IMR-90 (cell line): Measurements from ENCODE around the gene PCP2.

Source experiments
- BHLHE40 ChIP-seq: fragments of 150-350 bp; IDR thresholded peaks from 2 replicates; pipeline ENCODE4 v1.6.1; 2016; ENCODE audit warnings: mild to moderate bottlenecking, low read depth, low read length
- CEBPB ChIP-seq: IDR thresholded peaks from 2 replicates; pipeline ENCODE4 v1.6.1; 2012; ENCODE audit warnings: low read depth, low read length, improper control_type of control experiment
- CHD1 ChIP-seq: IDR thresholded peaks from 2 replicates; pipeline ENCODE4 v1.6.1; 2012; ENCODE audit warnings: low read depth, low read length, improper control_type of control experiment
- MAFK ChIP-seq: IDR thresholded peaks from 2 replicates; pipeline ENCODE4 v1.6.1; 2012; ENCODE audit warnings: low read depth, low read length, improper control_type of control experiment
- MAZ ChIP-seq: IDR thresholded peaks from 2 replicates; pipeline ENCODE4 v1.6.1; 2012; ENCODE audit warnings: low read depth, mild to moderate bottlenecking, low read length, improper control_type of control experiment, moderate library complexity, borderline replicate concordance
- MXI1 ChIP-seq: IDR thresholded peaks from 2 replicates; pipeline ENCODE4 v1.6.1; 2012; ENCODE audit warnings: low read depth, mild to moderate bottlenecking, low read length, moderate library complexity, borderline replicate concordance
- POLR2A ChIP-seq: IDR thresholded peaks from 2 replicates; pipeline ENCODE4 v1.6.1; 2012; ENCODE audit warnings: mild to moderate bottlenecking, low read depth, low read length
- RAD21 ChIP-seq: IDR thresholded peaks from 2 replicates; pipeline ENCODE4 v1.6.1; 2012; ENCODE audit warnings: low read length, improper control_type of control experiment
- RFX5 ChIP-seq: IDR thresholded peaks from 2 replicates; pipeline ENCODE4 v1.8.0; 2012; ENCODE audit warnings: low read depth, mild to moderate bottlenecking, low read length, moderate library complexity
- SMC3 ChIP-seq: fragments of 150-350 bp; IDR thresholded peaks from 2 replicates; pipeline ENCODE4 v1.6.1; 2016; ENCODE audit warnings: low read depth, mild to moderate bottlenecking, antibody characterized with exemption, low read length, moderate library complexity
- USF2 ChIP-seq: fragments of 150-350 bp; IDR thresholded peaks from 2 replicates; pipeline ENCODE4 v1.6.1; 2017; ENCODE audit warnings: mild to moderate bottlenecking, antibody characterized with exemption, low read length, low read depth
- TF ChIP-seq, protein P1 (sequence below): conservative IDR thresholded peaks from 2 replicates; pipeline ENCODE4 v1.5.1; 2012; ENCODE audit warnings: mild to moderate bottlenecking, low read depth, low read length, improper control_type of control experiment
- TF ChIP-seq, protein P2 (sequence below): fragments of 150-350 bp; IDR thresholded peaks from 2 replicates; pipeline ENCODE4 v1.6.1; 2016; ENCODE audit warnings: low read depth, mild to moderate bottlenecking, low read length, moderate library complexity, borderline replicate concordance

DNA sequence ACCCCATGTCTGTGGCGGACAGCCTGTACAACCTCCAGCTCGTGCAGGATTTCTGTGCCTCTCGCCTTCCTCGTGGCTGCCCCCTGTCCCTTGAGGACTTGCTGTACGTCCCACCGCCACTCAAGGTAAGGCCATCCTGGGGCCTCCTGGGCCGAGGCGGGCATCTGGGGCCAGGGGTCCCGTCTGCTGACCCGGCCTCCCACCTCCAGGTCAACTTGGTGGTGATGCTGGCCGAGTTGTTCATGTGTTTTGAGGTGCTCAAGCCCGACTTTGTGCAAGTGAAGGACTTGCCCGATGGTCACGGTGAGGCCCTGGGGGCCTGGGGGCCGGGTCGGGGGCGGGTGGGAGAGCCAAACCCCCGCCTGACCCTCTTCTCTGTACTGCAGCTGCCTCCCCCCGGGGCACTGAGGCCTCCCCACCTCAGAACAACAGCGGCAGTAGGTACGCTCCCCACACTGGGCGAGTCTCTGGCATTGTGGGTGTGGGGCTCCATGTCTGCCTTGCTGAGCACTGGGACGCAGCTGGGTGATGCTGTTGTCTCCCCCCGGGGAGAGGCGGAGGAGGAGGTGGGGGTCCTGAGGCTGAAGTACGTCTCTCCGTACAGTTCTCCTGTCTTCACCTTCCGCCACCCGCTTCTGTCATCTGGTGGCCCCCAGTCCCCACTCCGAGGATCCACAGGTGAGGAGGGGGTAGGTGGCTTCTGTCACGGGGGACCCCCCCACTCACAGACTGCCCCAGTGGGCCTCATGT, 22.9 kb downstream of the PCP2 start:
- TF ChIP-seq, protein P1, sequence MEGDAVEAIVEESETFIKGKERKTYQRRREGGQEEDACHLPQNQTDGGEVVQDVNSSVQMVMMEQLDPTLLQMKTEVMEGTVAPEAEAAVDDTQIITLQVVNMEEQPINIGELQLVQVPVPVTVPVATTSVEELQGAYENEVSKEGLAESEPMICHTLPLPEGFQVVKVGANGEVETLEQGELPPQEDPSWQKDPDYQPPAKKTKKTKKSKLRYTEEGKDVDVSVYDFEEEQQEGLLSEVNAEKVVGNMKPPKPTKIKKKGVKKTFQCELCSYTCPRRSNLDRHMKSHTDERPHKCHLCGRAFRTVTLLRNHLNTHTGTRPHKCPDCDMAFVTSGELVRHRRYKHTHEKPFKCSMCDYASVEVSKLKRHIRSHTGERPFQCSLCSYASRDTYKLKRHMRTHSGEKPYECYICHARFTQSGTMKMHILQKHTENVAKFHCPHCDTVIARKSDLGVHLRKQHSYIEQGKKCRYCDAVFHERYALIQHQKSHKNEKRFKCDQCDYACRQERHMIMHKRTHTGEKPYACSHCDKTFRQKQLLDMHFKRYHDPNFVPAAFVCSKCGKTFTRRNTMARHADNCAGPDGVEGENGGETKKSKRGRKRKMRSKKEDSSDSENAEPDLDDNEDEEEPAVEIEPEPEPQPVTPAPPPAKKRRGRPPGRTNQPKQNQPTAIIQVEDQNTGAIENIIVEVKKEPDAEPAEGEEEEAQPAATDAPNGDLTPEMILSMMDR = no peak
- no peak for TF ChIP-seq BHLHE40
- TF ChIP-seq POLR2A = no peak
- no peak for TF ChIP-seq USF2
- TF ChIP-seq MXI1 = no peak
- no peak for TF ChIP-seq CEBPB
- no peak for TF ChIP-seq RAD21
- TF ChIP-seq MAFK = no peak
- no peak for TF ChIP-seq SMC3
- TF ChIP-seq MAZ = no peak
- no peak for TF ChIP-seq CHD1
- TF ChIP-seq, protein P2, sequence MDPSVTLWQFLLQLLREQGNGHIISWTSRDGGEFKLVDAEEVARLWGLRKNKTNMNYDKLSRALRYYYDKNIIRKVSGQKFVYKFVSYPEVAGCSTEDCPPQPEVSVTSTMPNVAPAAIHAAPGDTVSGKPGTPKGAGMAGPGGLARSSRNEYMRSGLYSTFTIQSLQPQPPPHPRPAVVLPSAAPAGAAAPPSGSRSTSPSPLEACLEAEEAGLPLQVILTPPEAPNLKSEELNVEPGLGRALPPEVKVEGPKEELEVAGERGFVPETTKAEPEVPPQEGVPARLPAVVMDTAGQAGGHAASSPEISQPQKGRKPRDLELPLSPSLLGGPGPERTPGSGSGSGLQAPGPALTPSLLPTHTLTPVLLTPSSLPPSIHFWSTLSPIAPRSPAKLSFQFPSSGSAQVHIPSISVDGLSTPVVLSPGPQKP = no peak
- no peak for TF ChIP-seq RFX5
